Spleen (tissue), 7 donors: Measurements from ENCODE around the gene INPP5D.

Source experiments
- POLR2A ChIP-seq, 3 donors: fragments of 450-650 bp; IDR thresholded peaks; one replicate each; pipeline ENCODE4 v1.5.1; 2017; ENCODE audit warnings: antibody characterized with exemption in 3 of 3, mild to moderate bottlenecking in 1 of 3
- TF ChIP-seq, protein P1 (sequence below), 11 experiments: fragments of 200-600 bp in 7 of 11; fragments of 450-650 bp in 4 of 11; sonication (generic) in 4 of 11; IDR thresholded peaks in 8 of 11; conservative IDR thresholded peaks in 3 of 11; 1 replicate in 7 of 11; 2 replicates in 4 of 11; pipeline versions ENCODE4 v1.4.0 to v1.8.0; 2016 to 2021; ENCODE audit warnings: antibody characterized with exemption in 11 of 11, inconsistent platforms in 4 of 11, mild to moderate bottlenecking in 1 of 11
- donor health status: DM: no; HTN: no; CAD: no; lungs with moderate emphysema.
- donor health status: DM: no; HTN: no; CAD: no.
- donor health status: DM: no; HTN: no; CAD: no.

DNA sequence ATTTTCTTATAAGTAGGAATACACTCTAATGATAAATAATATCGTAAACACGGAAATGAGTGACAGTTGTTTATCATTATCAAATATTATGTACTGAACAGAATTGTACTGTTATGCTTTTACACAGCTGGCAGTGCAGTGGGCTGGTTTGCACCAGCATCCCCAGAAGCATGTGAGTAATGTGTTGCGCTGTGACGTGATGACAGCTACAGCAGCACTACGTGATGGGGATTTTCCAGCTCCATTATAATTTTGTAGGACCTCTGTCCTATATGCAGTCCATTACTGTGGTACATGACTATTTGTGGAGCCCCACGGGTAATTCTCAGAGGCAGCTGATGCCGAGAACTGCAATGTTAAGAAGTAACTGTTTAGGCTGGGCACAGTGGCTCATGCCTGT is 114.0 kb downstream of the INPP5D start:
- TF ChIP-seq, protein P1, sequence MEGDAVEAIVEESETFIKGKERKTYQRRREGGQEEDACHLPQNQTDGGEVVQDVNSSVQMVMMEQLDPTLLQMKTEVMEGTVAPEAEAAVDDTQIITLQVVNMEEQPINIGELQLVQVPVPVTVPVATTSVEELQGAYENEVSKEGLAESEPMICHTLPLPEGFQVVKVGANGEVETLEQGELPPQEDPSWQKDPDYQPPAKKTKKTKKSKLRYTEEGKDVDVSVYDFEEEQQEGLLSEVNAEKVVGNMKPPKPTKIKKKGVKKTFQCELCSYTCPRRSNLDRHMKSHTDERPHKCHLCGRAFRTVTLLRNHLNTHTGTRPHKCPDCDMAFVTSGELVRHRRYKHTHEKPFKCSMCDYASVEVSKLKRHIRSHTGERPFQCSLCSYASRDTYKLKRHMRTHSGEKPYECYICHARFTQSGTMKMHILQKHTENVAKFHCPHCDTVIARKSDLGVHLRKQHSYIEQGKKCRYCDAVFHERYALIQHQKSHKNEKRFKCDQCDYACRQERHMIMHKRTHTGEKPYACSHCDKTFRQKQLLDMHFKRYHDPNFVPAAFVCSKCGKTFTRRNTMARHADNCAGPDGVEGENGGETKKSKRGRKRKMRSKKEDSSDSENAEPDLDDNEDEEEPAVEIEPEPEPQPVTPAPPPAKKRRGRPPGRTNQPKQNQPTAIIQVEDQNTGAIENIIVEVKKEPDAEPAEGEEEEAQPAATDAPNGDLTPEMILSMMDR (IDR thresholded peaks at IDR 0.05 in 8 of 11, conservative IDR thresholded peaks at IDR 0.05 in 3 of 11) = no peak
- no peak for TF ChIP-seq POLR2A (IDR thresholded peaks at IDR 0.05)
